A673 (cell line): Measurements from ENCODE around the gene PREX1. TPM values are rescaled to one million over a fixed set of nuclear protein-coding genes. Genes with fewer than 3 reads are reported as not detected.

Source experiments
- BruUV-seq: library from RNA; stranded (reverse); fragments of 400-500 nt; replicated peaks from 2 replicates; lab custom pipeline; 2021; lab: Mats Ljungman, UMichigan
- CTCF ChIA-PET: fragments of 300-600 bp; sonication (Branson Sonifier 250); formaldehyde crosslinking; loops from one replicate; lab custom pipeline; 2022; ENCODE audit warnings: antibody characterized with exemption; lab: Charles Lee
- POLR2A ChIA-PET: fragments of 300-600 bp; sonication (Branson Sonifier 250); formaldehyde crosslinking; loops from one replicate; lab custom pipeline; 2022; ENCODE audit warnings: antibody characterized with exemption; ENCODE audit not compliant: low non-redundant PET; lab: Charles Lee
- DNase-seq: peaks from one replicate; pipeline ENCODE4 v3.0.0-alpha.2; 2015; ENCODE audit warnings: low spot score
- H3K27ac ChIP-seq: fragments of 200-600 bp; sonication (generic); 2 replicates; pipeline ENCODE4 v1.5.1; 2016; ENCODE audit warnings: mixed run types, low read depth, mild to moderate bottlenecking, mixed read lengths, antibody characterized with exemption, low read length; ENCODE audit not compliant: poor library complexity, severe bottlenecking
- H3K27me3 ChIP-seq: fragments of 200-600 bp; sonication (generic); replicated peaks from 2 replicates; pipeline ENCODE4 v1.6.1; 2017; ENCODE audit warnings: mixed run types, low read depth, mild to moderate bottlenecking, mixed read lengths, antibody characterized with exemption, low read length; ENCODE audit not compliant: insufficient read depth, poor library complexity
- H3K36me3 ChIP-seq: fragments of 200-600 bp; sonication (generic); 2 replicates; pipeline ENCODE4 v1.6.1; 2016; ENCODE audit warnings: mixed run types, mild to moderate bottlenecking, mixed read lengths, antibody characterized with exemption, low read length; ENCODE audit not compliant: insufficient read depth, poor library complexity, severe bottlenecking
- H3K4me1 ChIP-seq: fragments of 200-600 bp; sonication (generic); 2 replicates; pipeline ENCODE4 v1.6.1; 2017; ENCODE audit warnings: mixed run types, mild to moderate bottlenecking, mixed read lengths, antibody characterized with exemption, low read length; ENCODE audit not compliant: insufficient read depth, poor library complexity, severe bottlenecking
- H3K4me3 ChIP-seq: fragments of 200-600 bp; sonication (generic); 2 replicates; pipeline ENCODE4 v1.5.1; 2016; ENCODE audit warnings: low read depth, mixed run types, mild to moderate bottlenecking, mixed read lengths, low read length; ENCODE audit not compliant: poor library complexity, severe bottlenecking
- H3K9me3 ChIP-seq: fragments of 200-600 bp; sonication (generic); 2 replicates; pipeline ENCODE4 v1.6.1; 2016; ENCODE audit warnings: mixed run types, low read depth, mild to moderate bottlenecking, mixed read lengths, antibody characterized with exemption, low read length; ENCODE audit not compliant: poor library complexity, severe bottlenecking
- CTCF ChIP-seq: fragments of 300-800, 200-600 bp; sonication (generic); conservative IDR thresholded peaks from 2 replicates; pipeline ENCODE4 v1.5.1; 2017; ENCODE audit warnings: low read depth, mild to moderate bottlenecking, antibody characterized with exemption, low read length, moderate library complexity, mixed read lengths
- EZH2 ChIP-seq: fragments of 200-600 bp; sonication (generic); IDR thresholded peaks from 2 replicates; pipeline ENCODE4 v1.6.1; 2017; ENCODE audit warnings: borderline replicate concordance, low read depth, mild to moderate bottlenecking, mixed read lengths, antibody characterized with exemption, low read length; ENCODE audit not compliant: poor library complexity, severe bottlenecking
- intact Hi-C: fragments of 100-400 bp; cut with micrococcal nuclease; formaldehyde crosslinking; loops from one replicate; pipeline ENCODE4 v1.10.0; 2022; ENCODE audit not compliant: unreplicated experiment
- total RNA-seq: library from RNA; stranded (reverse); gene quantifications from 2 replicates; pipeline ENCODE4 v1.2.3, GENCODE V29; 2021

PREX1 gene
- total RNA-seq, 1 experiment from 2014 or later, result 145 TPM

- Histone ChIP-seq H3K36me3 (peaks cover 25% of the 10 kb centered on the region), H3K4me1 (peaks cover 6% of the 10 kb centered on the region), H3K4me3 (no peak overlapping the region), H3K9me3 (no peaks in the 10 kb centered on the region), H3K27me3 (no peaks in the 10 kb centered on the region), H3K27ac (no peak overlapping the region)
- intact Hi-C loops, result no loop called here
- POLR2A ChIA-PET, result no interaction called here
- BruUV-seq, result no TSS peak
- CTCF ChIA-PET, result no interaction called here
- DNase-seq, result no peak
- TF ChIP-seq CTCF (no peak), EZH2 (no peak)
Observed at GRCh38 chr20:48772183-48772976, 55.4 kb downstream of the PREX1 start.

- intact Hi-C loops, result no loop called here
- TF ChIP-seq EZH2 (no peak), CTCF (no peak)
- BruUV-seq, result no TSS peak
- H3K36me3 ChIP-seq, result peaks cover 31% of the 10 kb centered on the region
- no peak overlapping the region for H3K4me3 ChIP-seq
- H3K27me3 ChIP-seq, result no peaks in the 10 kb centered on the region
- ChIA-PET POLR2A (interaction anchor here (0.6 kb wide), 1 partner anchor 511 kb away, joined by 4 read pairs; no protein-coding TSS in a partner anchor), CTCF (no interaction called here)
- DNase-seq, result peak; percentile 49
- no peaks in the 10 kb centered on the region for H3K9me3 ChIP-seq
- H3K4me1 ChIP-seq, result peaks cover 6% of the 10 kb centered on the region
- H3K27ac ChIP-seq, result no peak overlapping the region
Observed at GRCh38 chr20:48771542-48771941, 56.3 kb downstream of the PREX1 start.

GRCh38 chr20:48770700-48771442 is 56.9 kb downstream of the PREX1 start:
- Histone ChIP-seq H3K9me3 (no peaks in the 10 kb centered on the region), H3K27me3 (no peaks in the 10 kb centered on the region), H3K4me1 (peaks cover 6% of the 10 kb centered on the region), H3K36me3 (peaks cover 25% of the 10 kb centered on the region), H3K4me3 (no peak overlapping the region), H3K27ac (no peak overlapping the region)
- no peak for DNase-seq
- BruUV-seq, result no TSS peak
- ChIA-PET POLR2A (no interaction called here), CTCF (no interaction called here)
- no peak for TF ChIP-seq EZH2
- no peak for TF ChIP-seq CTCF
- intact Hi-C loops, result no loop called here
